ENCODE results near the gene KIF16B.

DNA sequence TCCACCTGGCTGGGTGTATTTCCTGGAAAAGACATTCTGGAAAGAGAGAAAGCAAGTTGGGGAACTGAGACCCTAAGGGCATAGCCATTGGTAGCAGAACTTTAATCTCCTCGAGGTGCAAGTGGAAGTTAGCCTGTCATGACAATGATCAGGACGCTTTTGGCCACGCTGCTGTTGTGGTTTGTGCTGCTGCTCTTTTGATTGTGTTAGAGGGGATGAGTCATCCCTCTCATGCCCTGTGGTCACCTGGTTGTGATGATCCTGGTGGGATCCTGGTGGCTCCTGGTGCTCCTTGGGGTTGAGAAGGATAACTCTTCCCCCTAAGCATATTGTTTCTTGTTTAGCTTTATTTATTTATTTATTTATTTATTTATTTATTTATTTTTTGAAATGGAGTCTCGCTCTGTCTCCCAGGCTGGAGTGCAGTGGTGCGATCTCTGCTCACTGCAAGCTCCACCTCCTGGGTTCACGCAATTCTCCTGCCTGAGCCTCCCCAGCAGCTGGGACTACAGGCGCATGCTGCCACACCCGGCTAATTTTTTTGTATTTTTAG is 350.3 kb downstream of the KIF16B start:
- TF ChIP-seq EP300 (IDR thresholded peaks at IDR 0.05; ENCODE audit: low read length) (no peak), CTCF (IDR thresholded peaks at IDR 0.05 in 2 of 3, conservative IDR thresholded peaks at IDR 0.05 in 1 of 3; ENCODE audit: insufficient read depth in 2 of 3, low read depth in 1 of 3, low read length in 3 of 3) (no peak), ZC3H4 (CRISPR knock-in tag; IDR thresholded peaks at IDR 0.05; ENCODE audit: borderline replicate concordance) (no peak), MXD1 (CRISPR knock-in tag; IDR thresholded peaks at IDR 0.05; ENCODE audit: borderline replicate concordance, poor library complexity, severe bottlenecking) (no peak), POLR2AphosphoS5 (IDR thresholded peaks at IDR 0.05; ENCODE audit: control insufficient read depth, insufficient read depth, low read depth, low read length) (no peak)
- TF ChIP-seq, protein P1, sequence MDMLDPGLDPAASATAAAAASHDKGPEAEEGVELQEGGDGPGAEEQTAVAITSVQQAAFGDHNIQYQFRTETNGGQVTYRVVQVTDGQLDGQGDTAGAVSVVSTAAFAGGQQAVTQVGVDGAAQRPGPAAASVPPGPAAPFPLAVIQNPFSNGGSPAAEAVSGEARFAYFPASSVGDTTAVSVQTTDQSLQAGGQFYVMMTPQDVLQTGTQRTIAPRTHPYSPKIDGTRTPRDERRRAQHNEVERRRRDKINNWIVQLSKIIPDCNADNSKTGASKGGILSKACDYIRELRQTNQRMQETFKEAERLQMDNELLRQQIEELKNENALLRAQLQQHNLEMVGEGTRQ (CRISPR knock-in tag; IDR thresholded peaks at IDR 0.05): no peak
